Stomach (tissue), 9 donors: ENCODE data around the gene NMNAT2. TPM values are rescaled to one million over a fixed set of nuclear protein-coding genes. Genes with fewer than 3 reads are reported as not detected.

Experiments used
- DNase-seq, 2 donors: peaks; one replicate each; pipeline versions ENCODE4 v3.0.0 to v3.0.0-alpha.2; 2013 to 2019
- H3K27ac ChIP-seq, 5 donors: fragments of 200-600 bp in 4 of 5; sonication (generic) in 4 of 5; one replicate each; pipeline ENCODE4 v1.5.1; 2013 to 2019; ENCODE audit warnings: mild to moderate bottlenecking in 1 of 5, moderate library complexity in 1 of 5
- H3K27me3 ChIP-seq, 3 donors: fragments of 200-600 bp; sonication (generic); one replicate each; pipeline ENCODE4 v1.5.1; 2017 to 2019; ENCODE audit warnings: mixed run types in 1 of 3
- H3K36me3 ChIP-seq, 4 donors: fragments of 200-600 bp; sonication (generic); 1 replicate in 3 of 4; 2 replicates in 1 of 4; pipeline ENCODE4 v1.5.1; 2016 to 2019
- H3K4me1 ChIP-seq, 4 donors: fragments of 200-600 bp; sonication (generic); one replicate each; pipeline ENCODE4 v1.5.1; 2016 to 2019
- H3K4me3 ChIP-seq, 4 donors: fragments of 200-600 bp; sonication (generic) in 3 of 4; one replicate each; pipeline ENCODE4 v1.5.1; 2016 to 2019; ENCODE audit warnings: mild to moderate bottlenecking in 1 of 4
- H3K9me3 ChIP-seq, 4 donors: fragments of 200-600 bp; sonication (generic); one replicate each; pipeline ENCODE4 v1.5.1; 2016 to 2019
- CTCF ChIP-seq, 7 experiments: fragments of 450-650 bp in 4 of 7; fragments of 200-600 bp in 3 of 7; sonication (generic) in 3 of 7; IDR thresholded peaks; one replicate each; pipeline ENCODE4 v1.5.1; 2016 to 2019; ENCODE audit warnings: antibody characterized with exemption in 7 of 7, control low read depth in 2 of 7, mild to moderate bottlenecking in 1 of 7
- EP300 ChIP-seq: sonication (generic); formaldehyde crosslinking; IDR thresholded peaks from one replicate; pipeline ENCODE4 v1.6.1; 2017; ENCODE audit warnings: antibody characterized with exemption
- POLR2A ChIP-seq, 4 donors: fragments of 450-650 bp; IDR thresholded peaks; one replicate each; pipeline ENCODE4 v1.6.1; 2016; ENCODE audit warnings: antibody characterized with exemption in 4 of 4, control low read depth in 2 of 4, mild to moderate bottlenecking in 1 of 4, moderate library complexity in 1 of 4
- POLR2AphosphoS5 ChIP-seq, 3 donors: sonication (generic); formaldehyde crosslinking; IDR thresholded peaks; one replicate each; pipeline ENCODE4 v1.6.1; 2016; ENCODE audit warnings: antibody characterized with exemption in 3 of 3
- WGBS, 5 donors: extraction: QIAGEN DNeasy Blood & Tissue Kit in 3 of 5; methylation state at CpG; one replicate each; pipeline versions ENCODE4 v1.1.5 to v1.1.7; 2013 to 2018; 5-methylcytosine and 5-hydroxymethylcytosine counted together
- intact Hi-C: fragments of 100-400 bp; cut with DNase I; formaldehyde crosslinking; loops from one replicate; pipeline ENCODE4 v1.15.1; 2023; ENCODE audit warnings: low total_unique reads
- polyA plus RNA-seq, 3 donors: library from polyadenylated mRNA; stranded (reverse); fragments of 200-250 nt; gene quantifications; one replicate each; pipeline ENCODE4 v1.2.3, GENCODE V29; 2013
- total RNA-seq, 5 donors: library from RNA; depleted of rRNA; stranded (reverse); fragments of >200 nt; gene quantifications; one replicate each; pipeline versions ENCODE4 v1.1.0 to v1.2.3, GENCODE V29; 2014 to 2016
- donor health status: healthy with polysubstance abuse.
- donor health status: Bipolar disorder and iron deficiency.
- donor health status: healthy.

NMNAT2 gene
- total and polyA plus RNA-seq, 8 donors = 0.06 to 1.3 (median 0.51) TPM; not detected in 2

GRCh38 chr1:183308719-183309118, 109.5 kb downstream of the NMNAT2 start:
- Histone ChIP-seq H3K4me1 (peaks cover 0 to 41% (median 5%) of the 10 kb centered on the region in 4 donors), H3K27me3 (no peaks in the 10 kb centered on the region), H3K36me3 (no peaks in the 10 kb centered on the region), H3K9me3 (no peaks in the 10 kb centered on the region), H3K27ac (peak overlapping the region in 1 of 5 donors; percentile 22), H3K4me3 (no peak overlapping the region)
- TF ChIP-seq EP300 (no peak), POLR2A (IDR thresholded peaks at IDR 0.05) (no peak), CTCF (IDR thresholded peaks at IDR 0.05) (no peak), POLR2AphosphoS5 (IDR thresholded peaks at IDR 0.05) (no peak)
- intact Hi-C loops = no loop called here
- WGBS, 5 donors = 84 to 92% (median 89%) methylated on average over 4 of the region's 4 CpGs
- no peak for DNase-seq

- Histone ChIP-seq H3K27ac (no peak overlapping the region), H3K9me3 (no peaks in the 10 kb centered on the region), H3K4me3 (no peak overlapping the region), H3K27me3 (no peaks in the 10 kb centered on the region), H3K36me3 (no peaks in the 10 kb centered on the region), H3K4me1 (peaks cover 0 to 52% (median 9%) of the 10 kb centered on the region in 4 donors)
- TF ChIP-seq POLR2AphosphoS5 (IDR thresholded peaks at IDR 0.05) (no peak), CTCF (IDR thresholded peaks at IDR 0.05) (peak in 1 of 7 experiments; percentile 14), POLR2A (IDR thresholded peaks at IDR 0.05) (no peak)
- intact Hi-C loops = no loop called here
- no peak for DNase-seq
- WGBS, 5 donors = 40 to 48% (median 46%) methylated on average over 5 of the region's 5 CpGs
Observed at GRCh38 chr1:183306317-183307042, 111.7 kb downstream of the NMNAT2 start.

- no peak for DNase-seq
- no peaks in the 10 kb centered on the region for H3K36me3 ChIP-seq
- H3K27ac ChIP-seq = peak overlapping the region in 2 of 5 donors; percentile 24 to 74
- no peaks in the 10 kb centered on the region for H3K9me3 ChIP-seq
- H3K27me3 ChIP-seq = no peaks in the 10 kb centered on the region
- H3K4me1 ChIP-seq = peaks cover 0 to 42% (median 6%) of the 10 kb centered on the region in 4 donors
- intact Hi-C loops = no loop called here
- no peak for TF ChIP-seq CTCF (IDR thresholded peaks at IDR 0.05)
- TF ChIP-seq POLR2A (IDR thresholded peaks at IDR 0.05) = no peak
- TF ChIP-seq POLR2AphosphoS5 (IDR thresholded peaks at IDR 0.05) = no peak
- no peak for TF ChIP-seq EP300
- WGBS, 5 donors = 66 to 83% (median 80%) methylated on average over 7 of the region's 7 CpGs
- H3K4me3 ChIP-seq = no peak overlapping the region
Observed at GRCh38 chr1:183304440-183305107, 113.6 kb downstream of the NMNAT2 start.

- no peak for TF ChIP-seq POLR2A (IDR thresholded peaks at IDR 0.05)
- no peak for TF ChIP-seq CTCF (IDR thresholded peaks at IDR 0.05)
- TF ChIP-seq POLR2AphosphoS5 (IDR thresholded peaks at IDR 0.05) = no peak
- no peak for TF ChIP-seq EP300
- H3K4me3 ChIP-seq = no peak overlapping the region
- DNase-seq = no peak
Observed at GRCh38 chr1:183303901-183304300, 114.3 kb downstream of the NMNAT2 start.

More at GRCh38 chr1:183303901-183304300, 114.3 kb downstream of the NMNAT2 start:
- 89 to 97% (median 92%) methylated on average over 3 of the region's 3 CpGs for WGBS, 5 donors
- H3K9me3 ChIP-seq = no peaks in the 10 kb centered on the region
- H3K27ac ChIP-seq = peak overlapping the region in 2 of 5 donors; percentile 54 to 74
- H3K36me3 ChIP-seq = no peaks in the 10 kb centered on the region
- intact Hi-C loops = no loop called here
- H3K27me3 ChIP-seq = no peaks in the 10 kb centered on the region
- peaks cover 0 to 42% (median 6%) of the 10 kb centered on the region in 4 donors for H3K4me1 ChIP-seq
